GM12873 (cell line): Measurements from ENCODE around the gene HIC2.
A peak's percentile ranks its signal among the peaks of the same experiment; 100 is the strongest.

Experiments
- TF ChIP-seq, protein P1 (sequence below): IDR thresholded peaks from 2 replicates; pipeline ENCODE4 v1.5.1; 2012; ENCODE audit warnings: low read depth, mild to moderate bottlenecking, moderate library complexity, low read length, control low read depth; ENCODE audit not compliant: insufficient read depth; ENCODE audit errors: missing control alignments

HIC2 gene

DNA sequence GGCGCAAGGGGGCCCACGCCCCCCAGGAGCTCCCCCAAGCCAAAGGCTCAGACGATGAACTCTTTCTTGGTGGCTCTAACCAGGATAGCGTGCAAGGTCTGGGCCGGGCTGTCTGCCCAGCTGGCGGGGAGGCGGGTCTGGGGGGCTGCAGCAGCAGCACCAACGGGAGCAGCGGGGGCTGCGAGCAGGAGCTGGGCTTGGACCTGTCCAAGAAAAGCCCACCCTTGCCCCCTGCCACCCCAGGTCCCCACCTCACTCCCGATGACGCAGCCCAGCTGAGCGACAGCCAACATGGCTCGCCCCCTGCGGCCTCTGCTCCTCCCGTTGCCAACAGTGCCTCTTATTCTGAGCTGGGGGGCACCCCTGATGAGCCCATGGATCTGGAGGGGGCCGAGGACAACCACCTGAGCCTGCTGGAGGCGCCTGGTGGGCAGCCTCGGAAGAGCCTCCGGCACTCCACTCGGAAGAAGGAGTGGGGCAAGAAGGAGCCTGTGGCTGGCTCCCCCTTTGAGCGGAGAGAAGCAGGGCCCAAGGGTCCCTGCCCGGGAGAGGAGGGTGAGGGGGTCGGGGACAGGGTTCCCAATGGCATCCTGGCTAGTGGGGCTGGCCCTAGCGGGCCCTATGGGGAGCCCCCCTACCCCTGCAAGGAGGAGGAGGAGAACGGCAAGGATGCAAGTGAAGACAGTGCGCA, 28.4 kb downstream of the HIC2 start:
- TF ChIP-seq, protein P1, sequence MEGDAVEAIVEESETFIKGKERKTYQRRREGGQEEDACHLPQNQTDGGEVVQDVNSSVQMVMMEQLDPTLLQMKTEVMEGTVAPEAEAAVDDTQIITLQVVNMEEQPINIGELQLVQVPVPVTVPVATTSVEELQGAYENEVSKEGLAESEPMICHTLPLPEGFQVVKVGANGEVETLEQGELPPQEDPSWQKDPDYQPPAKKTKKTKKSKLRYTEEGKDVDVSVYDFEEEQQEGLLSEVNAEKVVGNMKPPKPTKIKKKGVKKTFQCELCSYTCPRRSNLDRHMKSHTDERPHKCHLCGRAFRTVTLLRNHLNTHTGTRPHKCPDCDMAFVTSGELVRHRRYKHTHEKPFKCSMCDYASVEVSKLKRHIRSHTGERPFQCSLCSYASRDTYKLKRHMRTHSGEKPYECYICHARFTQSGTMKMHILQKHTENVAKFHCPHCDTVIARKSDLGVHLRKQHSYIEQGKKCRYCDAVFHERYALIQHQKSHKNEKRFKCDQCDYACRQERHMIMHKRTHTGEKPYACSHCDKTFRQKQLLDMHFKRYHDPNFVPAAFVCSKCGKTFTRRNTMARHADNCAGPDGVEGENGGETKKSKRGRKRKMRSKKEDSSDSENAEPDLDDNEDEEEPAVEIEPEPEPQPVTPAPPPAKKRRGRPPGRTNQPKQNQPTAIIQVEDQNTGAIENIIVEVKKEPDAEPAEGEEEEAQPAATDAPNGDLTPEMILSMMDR: no peak

DNA sequence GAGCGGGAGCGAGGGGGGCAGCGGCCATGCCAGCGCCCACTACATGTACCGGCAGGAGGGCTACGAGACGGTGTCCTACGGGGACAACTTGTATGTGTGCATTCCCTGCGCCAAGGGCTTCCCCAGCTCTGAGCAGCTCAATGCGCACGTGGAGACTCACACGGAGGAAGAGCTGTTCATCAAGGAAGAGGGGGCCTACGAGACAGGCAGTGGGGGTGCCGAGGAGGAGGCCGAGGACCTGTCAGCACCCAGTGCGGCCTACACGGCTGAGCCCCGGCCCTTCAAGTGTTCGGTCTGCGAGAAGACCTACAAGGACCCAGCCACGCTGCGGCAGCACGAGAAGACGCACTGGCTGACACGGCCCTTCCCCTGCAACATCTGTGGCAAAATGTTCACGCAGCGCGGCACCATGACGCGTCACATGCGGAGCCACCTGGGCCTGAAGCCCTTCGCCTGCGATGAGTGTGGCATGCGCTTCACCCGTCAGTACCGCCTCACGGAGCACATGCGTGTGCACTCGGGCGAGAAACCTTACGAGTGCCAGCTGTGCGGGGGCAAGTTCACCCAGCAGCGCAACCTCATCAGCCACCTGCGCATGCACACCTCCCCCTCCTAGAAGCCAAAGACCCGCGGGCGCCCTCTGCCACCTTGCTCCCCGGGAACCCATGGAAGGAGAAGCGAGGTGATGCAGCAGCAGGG, 29.1 kb downstream of the HIC2 start:
- TF ChIP-seq, protein P1: no peak

- TF ChIP-seq, protein P1: no peak
Measured at GRCh38 chr22:21446827-21447690, 29.9 kb downstream of the HIC2 start.

DNA sequence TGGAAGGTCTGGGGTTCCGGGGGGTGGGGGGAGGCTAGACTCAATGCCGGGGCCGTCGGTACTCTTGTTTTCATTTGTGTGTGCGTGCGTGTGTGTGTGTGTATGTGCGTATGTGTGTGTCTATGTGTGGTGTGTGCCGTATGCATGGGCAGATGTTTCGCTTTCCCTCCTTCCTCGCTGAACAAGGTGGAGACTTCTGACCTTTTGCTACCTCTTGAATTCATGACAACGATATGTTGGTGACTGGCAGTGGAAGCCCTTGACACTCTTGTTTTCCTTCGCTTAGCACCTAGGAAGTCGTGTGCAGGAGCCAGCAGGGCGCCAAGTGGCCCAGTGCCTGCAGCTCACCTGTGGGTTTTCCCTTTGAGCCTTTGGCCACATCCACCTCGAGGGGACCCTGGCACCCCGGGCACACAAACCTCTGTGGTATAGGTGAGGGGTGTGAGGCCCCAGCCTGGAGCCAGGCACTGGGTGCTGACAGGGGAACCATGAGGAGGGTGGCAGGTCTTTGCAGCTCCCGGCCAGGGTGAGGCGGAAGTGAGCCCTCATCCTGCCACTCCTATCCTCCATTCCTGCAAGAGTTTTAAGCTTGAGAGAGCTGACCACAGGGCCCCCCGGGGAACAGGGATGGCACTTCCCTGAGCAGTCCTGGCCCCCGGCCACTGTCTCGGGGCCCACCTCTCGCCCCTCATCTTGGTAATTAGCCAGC, 30.7 kb downstream of the HIC2 start:
- TF ChIP-seq, protein P1: peak; percentile 41

DNA sequence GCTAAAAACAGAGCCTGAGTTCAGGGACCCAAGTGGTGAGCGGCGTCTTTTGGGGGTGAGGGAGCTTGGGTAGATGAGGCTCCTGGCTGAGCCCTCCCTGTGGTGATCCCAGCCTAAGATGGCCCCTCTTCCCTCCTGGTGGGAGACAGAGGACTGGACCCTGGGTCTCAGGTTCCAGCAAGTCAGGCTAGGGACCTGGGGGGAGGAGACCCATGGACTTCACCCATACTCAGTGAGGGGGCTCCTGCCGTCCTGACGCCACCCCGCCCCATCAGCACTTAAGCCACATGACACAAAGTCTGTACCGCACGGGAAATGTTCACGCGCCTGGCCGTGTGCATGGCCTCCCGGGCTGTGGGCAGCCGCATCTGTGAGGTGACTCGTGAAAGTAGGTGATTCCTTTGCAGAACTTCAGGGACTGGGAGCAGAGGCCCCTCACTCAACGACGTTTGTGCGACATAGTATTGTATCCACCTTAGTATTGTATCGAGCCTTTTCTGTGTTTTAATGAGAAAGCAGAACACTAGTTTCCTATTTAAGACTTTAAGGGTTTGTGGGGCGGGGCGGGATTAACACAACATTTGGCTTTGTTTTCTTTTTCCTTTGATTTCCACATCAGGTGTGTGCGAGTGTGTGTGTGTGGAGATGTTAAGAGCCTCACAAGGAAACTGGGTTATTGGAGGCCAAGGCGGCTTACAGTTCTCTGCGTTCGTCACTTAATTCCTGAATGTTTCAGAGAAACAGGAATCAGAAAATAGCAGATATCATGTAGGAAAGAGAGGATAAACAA, 31.7 kb downstream of the HIC2 start:
- TF ChIP-seq, protein P1: no peak

DNA sequence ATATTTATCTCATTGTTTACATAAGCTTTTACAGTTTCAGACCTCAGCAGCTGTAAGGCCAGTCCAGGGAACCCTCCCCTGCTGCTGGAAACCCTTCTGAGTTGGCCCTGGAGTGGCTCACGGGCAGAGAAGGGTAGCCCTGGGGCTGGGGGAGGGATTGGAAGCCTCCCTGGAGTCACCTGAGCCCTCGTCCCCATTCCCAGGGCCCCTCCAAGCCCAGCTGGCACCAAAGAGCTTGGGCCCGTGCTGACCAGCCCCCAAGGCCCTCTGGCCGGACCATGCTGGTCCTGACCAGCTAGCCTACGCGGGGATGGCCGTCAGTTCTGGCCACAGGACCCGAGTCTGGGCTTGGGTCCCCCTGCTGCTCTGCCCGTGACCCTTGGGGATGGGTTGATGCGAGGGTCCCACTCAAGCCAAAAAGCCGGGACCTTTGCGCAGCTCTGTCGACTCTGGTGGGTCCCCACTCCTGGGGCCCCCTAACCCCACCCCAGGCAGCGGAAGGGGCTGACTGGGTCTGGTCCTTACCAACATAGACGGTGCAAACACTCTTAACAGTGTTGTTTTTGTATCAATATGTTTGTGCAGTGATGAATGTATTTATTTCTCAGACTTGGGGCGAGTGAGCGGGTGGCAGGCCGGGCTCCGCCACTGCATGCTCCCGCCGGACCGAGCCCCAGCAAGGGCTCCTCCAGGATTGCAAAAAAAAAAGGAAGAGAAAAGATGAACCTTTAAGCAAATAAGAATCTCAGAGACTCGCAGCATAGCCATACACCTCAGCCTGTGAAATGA, 32.6 kb downstream of the HIC2 start:
- TF ChIP-seq, protein P1: no peak
